Islet of Langerhans (tissue), 1 donor: Measurements from ENCODE around the gene LEP.

ENCODE experiments used
- FAIRE-seq: peaks from one replicate; lab custom pipeline; 2011; peaks lifted over from hg19 to GRCh38; lab: Jason Lieb, UNC

LEP gene

GRCh38 chr7:128240696-128241386 is at the start of gene LEP:
TSS of gene LEP (plus strand) at chr7:128241278. CDS start at chr7:128252019, 10,741 bp downstream.
- no peak for FAIRE-seq

GRCh38 chr7:128192497-128193142 is 48.5 kb upstream of the LEP start:
- no peak for FAIRE-seq

- no peak for FAIRE-seq
Measured at GRCh38 chr7:128194533-128195282, 46.4 kb upstream of the LEP start.

- no peak for FAIRE-seq
Measured at GRCh38 chr7:128197589-128197988, 43.5 kb upstream of the LEP start.

- FAIRE-seq = no peak
Measured at GRCh38 chr7:128197989-128198580, 43.0 kb upstream of the LEP start.

- no peak for FAIRE-seq
Measured at GRCh38 chr7:128200376-128200775, 40.7 kb upstream of the LEP start.

- no peak for FAIRE-seq
Measured at GRCh38 chr7:128201067-128201689, 39.9 kb upstream of the LEP start.

GRCh38 chr7:128201690-128202085 is 39.4 kb upstream of the LEP start:
- FAIRE-seq = no peak

- no peak for FAIRE-seq
Measured at GRCh38 chr7:128202287-128202957, 38.7 kb upstream of the LEP start.

- no peak for FAIRE-seq
Measured at GRCh38 chr7:128203047-128203491, 38.0 kb upstream of the LEP start.

- FAIRE-seq = no peak
Measured at GRCh38 chr7:128203710-128204214, 37.3 kb upstream of the LEP start.

- FAIRE-seq = no peak
Measured at GRCh38 chr7:128204455-128204854, 36.6 kb upstream of the LEP start.

- FAIRE-seq = no peak
Measured at GRCh38 chr7:128205068-128205467, 36.0 kb upstream of the LEP start.

GRCh38 chr7:128206017-128206746 is 34.9 kb upstream of the LEP start:
- no peak for FAIRE-seq

- FAIRE-seq = no peak
Measured at GRCh38 chr7:128206747-128207500, 34.2 kb upstream of the LEP start.

GRCh38 chr7:128207609-128208008 is 33.5 kb upstream of the LEP start:
- no peak for FAIRE-seq

- FAIRE-seq = no peak
Measured at GRCh38 chr7:128209229-128210035, 31.6 kb upstream of the LEP start.

GRCh38 chr7:128210036-128210347 is 31.1 kb upstream of the LEP start:
- no peak for FAIRE-seq
